Mesendoderm (in vitro differentiated cells): Measurements from ENCODE around the gene GLB1L3.

Source experiments
- DNase-seq: peaks from one replicate; pipeline ENCODE4 v3.0.0; 2013
- H2AK5ac ChIP-seq: 2 replicates; pipeline ENCODE4 v1.6.1; 2013; ENCODE audit warnings: low read length, inconsistent platforms
- H2BK120ac ChIP-seq: 2 replicates; pipeline ENCODE4 v1.6.1; 2013; ENCODE audit warnings: low read depth, mild to moderate bottlenecking, low read length, moderate library complexity, mixed read lengths
- H2BK15ac ChIP-seq: replicated peaks from 2 replicates; pipeline ENCODE4 v1.6.1; 2013; ENCODE audit warnings: low read depth, mild to moderate bottlenecking, moderate library complexity
- H2BK5ac ChIP-seq: 2 replicates; pipeline ENCODE4 v1.6.1; 2013; ENCODE audit warnings: low read length, inconsistent platforms
- H3K18ac ChIP-seq: 2 replicates; pipeline ENCODE4 v1.6.1; 2013; ENCODE audit warnings: mild to moderate bottlenecking, low read length, mixed read lengths
- H3K23ac ChIP-seq: one replicate; pipeline ENCODE4 v1.6.1; 2013; ENCODE audit warnings: low read length
- H3K27ac ChIP-seq: 2 replicates; pipeline ENCODE4 v1.5.1; 2013; ENCODE audit warnings: low read depth, mild to moderate bottlenecking, inconsistent platforms, low read length, moderate library complexity
- H3K27me3 ChIP-seq: 2 replicates; pipeline ENCODE4 v1.6.1; 2013; ENCODE audit warnings: low read length, control low read depth, mild to moderate bottlenecking, inconsistent platforms; ENCODE audit not compliant: insufficient read depth, poor library complexity
- H3K36me3 ChIP-seq: 2 replicates; pipeline ENCODE4 v1.6.1; 2013; ENCODE audit warnings: low read length, inconsistent platforms; ENCODE audit not compliant: control insufficient read depth, insufficient read depth
- H3K4ac ChIP-seq: one replicate; pipeline ENCODE4 v1.6.1; 2013; ENCODE audit warnings: low read depth, mild to moderate bottlenecking, low read length, moderate library complexity
- H3K4me1 ChIP-seq: 2 replicates; pipeline ENCODE4 v1.6.1; 2013; ENCODE audit warnings: low read depth, low read length, inconsistent platforms; ENCODE audit not compliant: control insufficient read depth
- H3K4me2 ChIP-seq: 2 replicates; pipeline ENCODE4 v1.6.1; 2013; ENCODE audit warnings: low read length
- H3K4me3 ChIP-seq: 2 replicates; pipeline ENCODE4 v1.5.1; 2013; ENCODE audit warnings: mild to moderate bottlenecking, low read length
- H3K56ac ChIP-seq: one replicate; pipeline ENCODE4 v1.6.1; 2013; ENCODE audit warnings: low read length
- H3K79me1 ChIP-seq: 2 replicates; pipeline ENCODE4 v1.6.1; 2013; ENCODE audit warnings: low read length, inconsistent platforms
- H3K79me2 ChIP-seq: 2 replicates; pipeline ENCODE4 v1.6.1; 2013; ENCODE audit warnings: mild to moderate bottlenecking, low read length; ENCODE audit not compliant: control insufficient read depth, insufficient read depth
- H3K9ac ChIP-seq: 2 replicates; pipeline ENCODE4 v1.6.1; 2013; ENCODE audit warnings: low read length, inconsistent platforms
- H4K5ac ChIP-seq: one replicate; pipeline ENCODE4 v1.6.1; 2013; ENCODE audit warnings: low read length
- H4K8ac ChIP-seq: one replicate; pipeline ENCODE4 v1.6.1; 2013; ENCODE audit warnings: low read depth, mild to moderate bottlenecking, control low read depth, low read length, moderate library complexity
- WGBS: extraction: QIAGEN DNeasy Blood & Tissue Kit; methylation state at CpG from one replicate; pipeline ENCODE4 v1.1.7; 2013; ENCODE audit warnings: low lambda C conversion rate, missing lambda C conversion rate; ENCODE audit not compliant: insufficient coverage; ENCODE audit errors: extremely low coverage; 5-methylcytosine and 5-hydroxymethylcytosine counted together

GLB1L3 gene

GRCh38 chr11:134330611-134331353, 54.6 kb downstream of the GLB1L3 start:
- peaks cover 3% of the 10 kb centered on the region for H3K27me3 ChIP-seq
- WGBS: no CpG with 5 or more reads among the region's 22 CpGs
- no peaks in the 10 kb centered on the region for H3K36me3 ChIP-seq
- H3K79me1 ChIP-seq: no peaks in the 10 kb centered on the region
- no peak overlapping the region for H2BK5ac ChIP-seq
- H2BK120ac ChIP-seq: no peak overlapping the region
- no peaks in the 10 kb centered on the region for H3K79me2 ChIP-seq
- no peak overlapping the region for H3K4ac ChIP-seq
- no peaks in the 10 kb centered on the region for H3K4me1 ChIP-seq
- no peak overlapping the region for H4K5ac ChIP-seq
- H3K9ac ChIP-seq: peak overlapping the region; percentile 16
- no peak overlapping the region for H3K18ac ChIP-seq
- no peak overlapping the region for H3K23ac ChIP-seq
- peak; percentile 43 for DNase-seq
- no peak overlapping the region for H2BK15ac ChIP-seq
- H3K4me3 ChIP-seq: no peak overlapping the region
- no peak overlapping the region for H3K27ac ChIP-seq
- H3K56ac ChIP-seq: peak overlapping the region; percentile 10
- H4K8ac ChIP-seq: no peak overlapping the region
- no peak overlapping the region for H2AK5ac ChIP-seq
- H3K4me2 ChIP-seq: peak overlapping the region; percentile 3

- Histone ChIP-seq H3K27ac (no peak within 1 kb of the TSS), H3K27me3 (peaks cover 3% of the 10 kb centered on the region), H3K4me3 (peak within 1 kb of the TSS; percentile 56), H3K18ac (no peak within 1 kb of the TSS), H4K5ac (no peak within 1 kb of the TSS), H2BK120ac (no peak within 1 kb of the TSS), H3K79me1 (no peaks in the 10 kb centered on the region), H3K23ac (no peak within 1 kb of the TSS), H3K4me1 (no peaks in the 10 kb centered on the region), H3K56ac (peak within 1 kb of the TSS; percentile 60), H4K8ac (peak within 1 kb of the TSS; percentile 30), H3K4ac (no peak within 1 kb of the TSS), H2AK5ac (no peak within 1 kb of the TSS), H2BK15ac (no peak within 1 kb of the TSS), H3K36me3 (no peaks in the 10 kb centered on the region), H3K9ac (peak within 1 kb of the TSS; percentile 49), H3K4me2 (peak within 1 kb of the TSS; percentile 91), H3K79me2 (no peaks in the 10 kb centered on the region), H2BK5ac (no peak within 1 kb of the TSS)
- peak; percentile 79 for DNase-seq
- WGBS: no CpG with 5 or more reads among the region's 80 CpGs
These were observed 55.4 kb downstream of the GLB1L3 start, which contains the start of gene GLB1L2 for GRCh38 chr11:134331354-134332188. TSS of gene GLB1L2 (plus strand) at chr11:134331988. CDS start at chr11:134332062, 74 bp downstream.

- peak overlapping the region; percentile 56 for H3K56ac ChIP-seq
- H3K4ac ChIP-seq: no peak overlapping the region
- no peak overlapping the region for H2AK5ac ChIP-seq
- H2BK120ac ChIP-seq: no peak overlapping the region
- no peak overlapping the region for H2BK5ac ChIP-seq
- H3K27ac ChIP-seq: no peak overlapping the region
- H3K23ac ChIP-seq: no peak overlapping the region
- H4K5ac ChIP-seq: no peak overlapping the region
- H3K79me2 ChIP-seq: no peaks in the 10 kb centered on the region
- H3K36me3 ChIP-seq: no peaks in the 10 kb centered on the region
- peak overlapping the region; percentile 91 for H3K4me2 ChIP-seq
- H3K79me1 ChIP-seq: no peaks in the 10 kb centered on the region
- H2BK15ac ChIP-seq: no peak overlapping the region
- no CpG with 5 or more reads among the region's 40 CpGs for WGBS
- H3K27me3 ChIP-seq: peaks cover 3% of the 10 kb centered on the region
- H3K18ac ChIP-seq: no peak overlapping the region
- H3K9ac ChIP-seq: no peak overlapping the region
- H3K4me1 ChIP-seq: no peaks in the 10 kb centered on the region
- peak; percentile 33 for DNase-seq
- H3K4me3 ChIP-seq: peak overlapping the region; percentile 56
- peak overlapping the region; percentile 30 for H4K8ac ChIP-seq
These were observed 56.0 kb downstream of the GLB1L3 start for GRCh38 chr11:134332189-134332631.

GRCh38 chr11:134332782-134333181, 56.6 kb downstream of the GLB1L3 start:
- H3K27me3 ChIP-seq: peaks cover 3% of the 10 kb centered on the region
- H3K4me3 ChIP-seq: no peak overlapping the region

GRCh38 chr11:134333312-134333711, 57.1 kb downstream of the GLB1L3 start:
- Histone ChIP-seq H3K79me2 (no peaks in the 10 kb centered on the region), H4K5ac (no peak overlapping the region), H2AK5ac (no peak overlapping the region), H3K36me3 (no peaks in the 10 kb centered on the region), H3K27ac (no peak overlapping the region), H2BK5ac (no peak overlapping the region), H3K79me1 (no peaks in the 10 kb centered on the region), H3K9ac (no peak overlapping the region), H3K4ac (no peak overlapping the region), H3K27me3 (peaks cover 3% of the 10 kb centered on the region), H3K56ac (no peak overlapping the region), H2BK15ac (no peak overlapping the region), H2BK120ac (no peak overlapping the region), H3K4me3 (no peak overlapping the region), H3K18ac (no peak overlapping the region), H3K4me2 (no peak overlapping the region), H3K23ac (no peak overlapping the region), H3K4me1 (no peaks in the 10 kb centered on the region), H4K8ac (no peak overlapping the region)
- no peak for DNase-seq
- no CpG with 5 or more reads among the region's 7 CpGs for WGBS

More at GRCh38 chr11:134332782-134333181, 56.6 kb downstream of the GLB1L3 start:
- Histone ChIP-seq H2BK15ac (no peak overlapping the region), H2BK5ac (no peak overlapping the region), H3K4ac (no peak overlapping the region), H3K79me1 (no peaks in the 10 kb centered on the region), H3K36me3 (no peaks in the 10 kb centered on the region), H4K5ac (no peak overlapping the region), H4K8ac (no peak overlapping the region), H3K4me1 (no peaks in the 10 kb centered on the region), H3K79me2 (no peaks in the 10 kb centered on the region), H3K9ac (no peak overlapping the region), H3K4me2 (peak overlapping the region; percentile 91), H2AK5ac (no peak overlapping the region), H3K56ac (no peak overlapping the region), H3K23ac (no peak overlapping the region), H2BK120ac (no peak overlapping the region), H3K27ac (no peak overlapping the region), H3K18ac (no peak overlapping the region)
- WGBS: no CpG with 5 or more reads among the region's 7 CpGs
- DNase-seq: no peak
